Kidney tubule cell (primary cell): ENCODE data around the gene PRR9.
"Not testable (repeated sequence)": the region's sequence is repeated elsewhere in the genome, so short reads cannot be mapped to it uniquely, and the experiment has no call there.

ENCODE experiments used
- DNase-seq: peaks from one replicate; pipeline ENCODE4 v3.0.0-alpha.2; 2018; ENCODE audit warnings: low spot score

Gene PRR9

GRCh38 chr1:153229076-153229829, 11.9 kb downstream of the PRR9 start:
- not testable (repeated sequence) for DNase-seq

- DNase-seq = no peak
These were observed 14.0 kb downstream of the PRR9 start for GRCh38 chr1:153231363-153231762.

- DNase-seq = no peak
These were observed 14.4 kb downstream of the PRR9 start for GRCh38 chr1:153231785-153232184.

- DNase-seq = peak; percentile 4
These were observed 15.2 kb downstream of the PRR9 start for GRCh38 chr1:153232553-153232952.

DNA sequence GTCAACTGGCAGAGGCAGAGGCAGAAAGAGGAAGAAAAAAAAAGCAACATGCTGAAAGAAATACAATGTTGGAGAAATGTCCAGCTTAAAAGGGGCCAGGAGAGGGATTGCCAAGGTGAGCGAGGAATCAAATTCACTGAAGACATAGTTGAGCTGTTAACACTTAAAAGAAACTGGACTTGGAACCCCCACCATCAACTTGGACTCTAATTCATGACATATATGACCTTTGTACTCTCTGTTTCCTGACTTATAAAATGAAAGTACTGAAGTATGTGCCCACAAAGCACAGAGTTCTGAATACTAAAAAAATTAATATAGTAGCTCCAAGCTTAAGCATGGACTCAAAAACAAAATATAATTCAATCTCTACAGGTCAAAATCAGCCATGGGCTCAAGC, 16.1 kb downstream of the PRR9 start:
- no peak for DNase-seq

GRCh38 chr1:153238527-153238926, 21.1 kb downstream of the PRR9 start:
- no peak for DNase-seq

GRCh38 chr1:153242160-153242559, 24.8 kb downstream of the PRR9 start:
- DNase-seq = no peak

GRCh38 chr1:153245466-153245865, 28.1 kb downstream of the PRR9 start:
- no peak for DNase-seq

DNA sequence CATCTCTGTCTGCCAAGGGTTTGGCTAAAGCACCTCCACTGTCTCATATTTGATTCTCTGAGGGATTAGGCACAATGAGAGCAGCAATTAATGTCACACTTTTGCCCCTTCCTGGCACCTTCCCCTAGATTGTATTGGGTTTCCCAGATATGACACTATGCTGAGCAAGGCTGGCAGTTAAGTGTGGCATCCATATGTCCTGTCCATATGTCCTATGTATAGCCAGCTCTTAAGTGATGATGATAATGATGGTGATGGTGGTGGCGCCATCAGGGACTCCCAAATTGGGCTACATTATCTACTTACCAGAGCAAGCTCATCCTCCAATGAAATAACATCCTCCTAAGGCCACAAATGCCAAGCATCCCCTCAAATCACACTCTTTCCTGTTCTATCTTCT, 28.6 kb downstream of the PRR9 start:
- DNase-seq = no peak

DNA sequence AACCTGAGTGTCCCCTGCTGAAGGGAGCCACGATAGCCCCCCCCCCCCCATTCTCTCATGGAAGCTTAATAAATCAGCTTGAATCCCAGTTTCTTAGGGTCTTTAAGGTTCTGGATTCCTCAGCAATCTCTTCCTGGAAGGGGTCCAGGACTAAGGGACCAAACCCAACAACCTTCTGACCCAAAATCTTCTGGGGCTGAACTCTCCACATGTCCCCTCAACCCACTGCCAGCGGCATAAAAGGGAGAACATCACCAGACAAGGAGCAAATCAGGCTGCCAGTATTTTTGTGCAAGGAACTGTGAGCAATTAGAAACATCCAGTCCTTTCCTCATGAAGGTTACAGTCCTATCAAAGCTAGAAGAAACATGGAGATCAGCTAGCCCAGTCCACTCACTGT, 29.4 kb downstream of the PRR9 start:
- no peak for DNase-seq

GRCh38 chr1:153248176-153248879, 30.9 kb downstream of the PRR9 start:
- no peak for DNase-seq

GRCh38 chr1:153250166-153250565, 32.8 kb downstream of the PRR9 start:
- DNase-seq = no peak

DNA sequence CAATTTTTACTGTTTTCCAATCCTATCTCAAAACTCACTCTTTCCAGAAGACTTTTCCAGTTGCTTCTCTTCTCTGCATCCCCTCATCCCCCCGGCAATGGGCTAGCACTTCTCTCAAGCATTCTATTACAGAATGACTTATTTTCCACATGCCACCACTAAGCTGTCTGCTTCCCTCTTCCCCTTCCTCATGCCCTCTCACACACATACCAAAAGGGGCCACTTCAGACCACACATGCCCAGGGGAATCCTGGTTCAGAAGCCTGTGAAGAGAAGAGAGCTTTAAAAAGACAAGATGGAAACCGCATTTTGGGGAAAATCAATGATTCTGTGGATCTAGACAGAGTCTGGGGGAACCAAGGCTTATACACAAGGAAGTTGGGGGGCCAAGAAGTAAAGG, 33.7 kb downstream of the PRR9 start:
- DNase-seq = no peak

DNA sequence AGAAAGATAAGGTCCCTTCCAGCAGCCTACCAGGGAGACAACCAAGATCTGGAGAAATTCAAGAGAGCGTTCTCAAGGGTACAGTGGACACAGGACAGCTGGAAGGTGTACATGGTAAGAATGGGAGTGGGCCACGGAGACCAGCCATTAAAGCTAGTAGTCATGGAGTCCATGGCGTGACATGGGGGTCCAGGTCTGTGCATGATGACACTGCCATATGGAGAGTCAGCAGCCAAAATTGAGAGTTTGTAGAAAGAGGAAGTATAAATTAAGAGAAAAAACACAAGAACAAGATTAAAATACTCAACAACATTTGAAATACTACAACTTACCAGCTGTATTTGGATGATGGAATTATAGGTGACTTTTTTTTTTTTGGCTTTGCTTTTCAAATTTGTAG, 34.2 kb downstream of the PRR9 start:
- DNase-seq = no peak

DNA sequence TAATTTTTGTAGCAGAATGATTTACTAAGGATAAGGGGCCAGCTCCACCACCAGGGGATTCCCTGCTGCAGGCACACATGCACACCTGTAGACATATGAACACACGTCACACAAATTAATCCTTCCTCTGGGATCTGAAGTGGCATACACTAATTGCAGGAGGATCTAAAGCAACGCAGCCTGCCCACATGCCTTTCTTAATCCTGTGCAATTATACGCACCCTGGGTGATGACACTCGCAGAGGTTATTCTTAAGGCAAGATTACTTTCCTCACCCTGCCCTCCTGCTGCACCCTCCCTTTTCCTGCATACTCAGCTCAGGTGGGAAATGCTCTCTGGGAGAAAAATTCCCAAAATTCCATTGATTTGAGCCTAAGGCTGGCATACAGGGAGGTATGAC, 34.6 kb downstream of the PRR9 start:
- DNase-seq = no peak

GRCh38 chr1:153253076-153253475, 35.7 kb downstream of the PRR9 start:
- DNase-seq = no peak

- DNase-seq = no peak
These were observed 36.3 kb downstream of the PRR9 start for GRCh38 chr1:153253693-153254092.

DNA sequence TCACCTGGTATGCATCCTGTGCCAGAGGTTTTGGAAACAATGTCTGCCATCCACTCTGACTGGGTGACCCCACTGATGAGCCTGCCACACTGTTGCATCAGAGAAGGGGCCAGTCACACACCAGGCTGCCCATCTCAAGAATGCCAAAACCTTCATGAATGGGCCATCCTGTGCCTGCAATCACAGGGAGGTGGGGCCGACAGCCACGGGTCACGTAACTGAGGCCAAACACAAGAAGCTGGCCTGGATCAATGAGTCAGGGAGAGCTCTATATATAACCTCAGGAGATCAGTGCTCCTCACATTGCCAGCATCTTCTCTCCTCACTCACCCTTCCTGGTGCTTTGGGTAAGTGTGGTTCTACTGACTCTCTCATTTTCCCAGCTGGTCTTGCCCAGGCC, 42.0 kb downstream of the PRR9 start, which contains the start of gene LORICRIN:
TSS of gene LORICRIN (plus strand) at position 301 of the 400 bp plus-strand sequence. CDS start 1,263 bp downstream, outside the sequence.
- DNase-seq = no peak

DNA sequence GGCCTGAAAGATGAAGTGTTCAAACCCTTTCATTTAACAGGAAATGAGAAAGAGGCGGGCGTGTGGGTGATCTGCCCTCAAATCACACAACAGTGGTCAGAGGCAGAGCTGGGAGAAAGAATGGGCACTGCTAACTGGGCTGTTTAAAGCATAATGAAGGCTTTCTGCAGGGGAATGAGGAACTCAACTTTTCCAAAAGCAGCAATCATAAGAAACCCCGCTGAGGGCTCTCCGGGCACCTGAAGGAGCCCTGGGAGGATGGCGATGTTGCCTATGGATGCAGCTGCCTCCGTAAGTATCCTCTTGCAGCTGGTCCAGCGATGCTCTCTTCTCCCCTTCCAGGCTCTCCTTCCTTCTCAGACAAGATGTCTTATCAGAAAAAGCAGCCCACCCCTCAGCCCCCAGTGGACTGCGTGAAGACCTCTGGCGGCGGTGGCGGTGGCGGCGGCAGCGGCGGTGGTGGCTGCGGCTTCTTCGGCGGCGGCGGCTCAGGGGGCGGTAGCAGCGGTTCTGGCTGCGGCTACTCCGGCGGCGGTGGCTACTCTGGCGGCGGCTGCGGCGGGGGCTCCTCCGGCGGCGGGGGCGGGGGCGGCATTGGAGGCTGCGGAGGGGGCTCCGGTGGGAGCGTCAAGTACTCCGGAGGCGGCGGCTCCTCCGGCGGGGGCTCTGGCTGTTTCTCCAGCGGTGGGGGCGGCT, 43.3 kb downstream of the PRR9 start:
- DNase-seq = no peak

DNA sequence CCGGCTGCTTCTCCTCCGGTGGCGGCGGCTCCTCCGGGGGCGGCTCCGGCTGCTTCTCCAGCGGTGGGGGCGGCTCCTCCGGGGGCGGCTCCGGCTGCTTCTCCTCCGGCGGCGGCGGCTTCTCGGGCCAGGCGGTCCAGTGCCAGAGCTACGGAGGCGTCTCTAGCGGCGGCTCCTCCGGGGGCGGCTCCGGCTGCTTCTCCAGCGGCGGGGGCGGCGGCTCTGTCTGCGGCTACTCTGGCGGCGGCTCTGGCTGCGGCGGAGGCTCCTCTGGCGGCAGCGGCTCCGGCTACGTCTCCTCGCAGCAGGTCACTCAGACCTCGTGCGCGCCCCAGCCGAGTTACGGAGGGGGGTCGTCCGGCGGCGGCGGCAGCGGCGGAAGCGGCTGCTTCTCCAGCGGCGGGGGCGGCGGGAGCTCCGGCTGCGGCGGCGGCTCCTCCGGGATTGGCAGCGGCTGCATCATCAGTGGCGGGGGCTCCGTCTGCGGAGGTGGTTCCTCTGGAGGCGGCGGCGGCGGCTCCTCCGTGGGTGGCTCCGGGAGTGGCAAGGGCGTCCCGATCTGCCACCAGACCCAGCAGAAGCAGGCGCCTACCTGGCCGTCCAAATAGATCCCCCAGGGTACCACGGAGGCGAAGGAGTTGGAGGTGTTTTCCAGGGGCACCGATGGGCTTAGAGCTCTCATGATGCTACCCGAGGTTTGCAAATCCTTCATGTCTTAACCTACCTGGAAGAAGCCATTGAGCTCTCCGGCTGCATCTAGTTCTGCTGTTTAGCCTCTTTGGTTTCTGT, 44.1 kb downstream of the PRR9 start:
- peak; percentile 12 for DNase-seq

DNA sequence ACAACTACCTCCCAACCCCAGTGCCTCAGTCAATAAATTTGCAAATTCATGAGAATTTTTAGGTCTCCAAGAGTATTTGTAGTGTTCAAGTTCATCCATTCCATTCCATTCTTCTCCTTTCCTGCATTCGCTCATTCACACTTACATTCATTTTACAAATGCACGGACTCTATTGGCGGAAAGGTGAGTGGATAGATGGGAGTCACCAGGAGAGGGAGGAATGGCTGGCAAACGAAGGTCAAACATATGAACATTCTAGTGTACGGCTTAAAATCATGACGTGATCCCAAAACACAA, 44.6 kb downstream of the PRR9 start:
- DNase-seq = no peak

DNA sequence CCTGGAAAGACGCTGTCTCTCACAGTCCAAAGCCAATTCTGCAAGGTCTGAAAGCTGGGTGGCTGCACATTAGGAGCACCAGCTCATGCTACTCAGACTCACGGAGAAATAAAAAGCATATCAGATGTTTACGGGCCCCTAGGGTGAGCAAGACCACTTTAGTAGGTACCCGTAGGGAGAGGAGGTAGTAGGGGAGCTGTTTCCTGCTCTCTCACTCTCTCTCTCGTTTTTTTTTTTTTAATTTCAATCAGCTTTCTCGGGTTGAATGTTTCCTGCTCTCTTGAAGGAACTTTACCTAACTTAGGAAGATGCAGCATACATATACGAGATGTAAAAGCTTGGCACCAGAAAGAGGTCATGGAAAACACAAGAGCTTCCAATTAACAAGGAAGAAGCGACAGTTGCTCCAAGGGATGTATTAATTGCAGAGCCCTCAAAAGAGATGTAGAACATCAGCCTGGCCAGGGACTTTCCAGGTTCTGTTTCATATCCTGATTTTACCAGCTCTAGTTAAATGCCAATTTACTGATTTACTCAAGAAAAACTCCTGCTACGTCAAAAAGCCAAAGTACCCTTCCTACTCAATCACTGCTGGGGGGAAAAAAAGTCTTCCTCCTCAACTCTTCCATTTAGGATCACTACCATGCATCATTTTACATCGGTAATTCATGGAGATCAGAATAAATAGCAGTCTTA, 45.2 kb downstream of the PRR9 start:
- DNase-seq = no peak
